ENCODE data around the gene STAT3.

The STAT3 gene

DNA sequence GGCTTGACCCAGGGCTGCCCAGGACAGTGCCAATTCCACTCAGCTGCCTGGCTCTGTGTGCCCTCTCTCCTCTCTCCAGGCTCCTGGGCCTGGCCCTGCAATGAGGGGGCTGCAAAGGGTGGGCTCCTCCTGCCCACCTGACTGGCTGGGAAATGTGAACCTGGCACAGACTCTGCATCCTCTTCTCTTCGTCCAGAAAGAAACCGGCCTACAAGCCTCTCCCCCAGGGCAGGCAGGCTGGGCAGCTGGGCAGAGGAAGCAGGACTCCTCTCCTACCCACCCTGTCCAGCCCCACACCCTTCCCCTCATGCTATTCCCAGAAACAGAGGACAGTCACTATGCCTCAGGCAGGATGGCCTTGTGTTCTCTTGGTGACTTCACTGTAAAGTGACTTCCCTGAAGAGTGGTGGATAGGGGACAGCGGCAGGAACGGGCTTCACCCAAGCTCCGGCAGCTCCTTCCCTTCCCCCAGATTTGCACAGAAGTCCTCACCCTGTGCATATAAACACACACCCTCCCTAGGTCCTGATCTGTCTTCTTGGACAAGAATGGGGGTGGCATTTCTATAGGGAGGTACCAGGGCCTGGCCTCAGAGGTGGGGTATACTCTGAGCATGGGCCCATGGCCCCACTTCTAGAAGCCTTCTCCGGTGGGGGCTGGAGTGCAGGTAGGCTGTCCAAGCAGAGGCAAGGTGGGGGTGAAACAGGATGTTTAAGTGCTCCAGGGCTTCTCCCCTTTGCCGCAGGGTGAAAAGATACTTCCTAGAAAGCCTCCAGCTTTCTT is 104.8 kb downstream of the STAT3 start:
- ATAC-seq = no peak
- TF ChIP-seq, protein P1, sequence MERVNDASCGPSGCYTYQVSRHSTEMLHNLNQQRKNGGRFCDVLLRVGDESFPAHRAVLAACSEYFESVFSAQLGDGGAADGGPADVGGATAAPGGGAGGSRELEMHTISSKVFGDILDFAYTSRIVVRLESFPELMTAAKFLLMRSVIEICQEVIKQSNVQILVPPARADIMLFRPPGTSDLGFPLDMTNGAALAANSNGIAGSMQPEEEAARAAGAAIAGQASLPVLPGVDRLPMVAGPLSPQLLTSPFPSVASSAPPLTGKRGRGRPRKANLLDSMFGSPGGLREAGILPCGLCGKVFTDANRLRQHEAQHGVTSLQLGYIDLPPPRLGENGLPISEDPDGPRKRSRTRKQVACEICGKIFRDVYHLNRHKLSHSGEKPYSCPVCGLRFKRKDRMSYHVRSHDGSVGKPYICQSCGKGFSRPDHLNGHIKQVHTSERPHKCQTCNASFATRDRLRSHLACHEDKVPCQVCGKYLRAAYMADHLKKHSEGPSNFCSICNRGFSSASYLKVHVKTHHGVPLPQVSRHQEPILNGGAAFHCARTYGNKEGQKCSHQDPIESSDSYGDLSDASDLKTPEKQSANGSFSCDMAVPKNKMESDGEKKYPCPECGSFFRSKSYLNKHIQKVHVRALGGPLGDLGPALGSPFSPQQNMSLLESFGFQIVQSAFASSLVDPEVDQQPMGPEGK (CRISPR knock-in tag; IDR thresholded peaks at IDR 0.05; ENCODE audit: borderline replicate concordance) = no peak
- TF ChIP-seq ZNF565 (CRISPR knock-in tag; conservative IDR thresholded peaks at IDR 0.05; ENCODE audit: low read depth) = no peak
- TF ChIP-seq ZFP3 (CRISPR knock-in tag; IDR thresholded peaks at IDR 0.05) = no peak
- TF ChIP-seq ESRRG (CRISPR knock-in tag; IDR thresholded peaks at IDR 0.05) = no peak
- no peak for TF ChIP-seq RARB (CRISPR knock-in tag; IDR thresholded peaks at IDR 0.05)
- TF ChIP-seq PPARA (CRISPR knock-in tag; IDR thresholded peaks at IDR 0.05; ENCODE audit: borderline replicate concordance) = no peak
- TF ChIP-seq, protein P2, sequence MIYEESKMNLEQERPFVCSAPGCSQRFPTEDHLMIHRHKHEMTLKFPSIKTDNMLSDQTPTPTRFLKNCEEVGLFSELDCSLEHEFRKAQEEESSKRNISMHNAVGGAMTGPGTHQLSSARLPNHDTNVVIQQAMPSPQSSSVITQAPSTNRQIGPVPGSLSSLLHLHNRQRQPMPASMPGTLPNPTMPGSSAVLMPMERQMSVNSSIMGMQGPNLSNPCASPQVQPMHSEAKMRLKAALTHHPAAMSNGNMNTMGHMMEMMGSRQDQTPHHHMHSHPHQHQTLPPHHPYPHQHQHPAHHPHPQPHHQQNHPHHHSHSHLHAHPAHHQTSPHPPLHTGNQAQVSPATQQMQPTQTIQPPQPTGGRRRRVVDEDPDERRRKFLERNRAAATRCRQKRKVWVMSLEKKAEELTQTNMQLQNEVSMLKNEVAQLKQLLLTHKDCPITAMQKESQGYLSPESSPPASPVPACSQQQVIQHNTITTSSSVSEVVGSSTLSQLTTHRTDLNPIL (CRISPR knock-in tag; IDR thresholded peaks at IDR 0.05; ENCODE audit: low read depth) = no peak
- no peak for TF ChIP-seq SNAI2 (CRISPR knock-in tag; IDR thresholded peaks at IDR 0.05)
- no peak for TF ChIP-seq ISL1 (CRISPR knock-in tag; IDR thresholded peaks at IDR 0.05)

DNA sequence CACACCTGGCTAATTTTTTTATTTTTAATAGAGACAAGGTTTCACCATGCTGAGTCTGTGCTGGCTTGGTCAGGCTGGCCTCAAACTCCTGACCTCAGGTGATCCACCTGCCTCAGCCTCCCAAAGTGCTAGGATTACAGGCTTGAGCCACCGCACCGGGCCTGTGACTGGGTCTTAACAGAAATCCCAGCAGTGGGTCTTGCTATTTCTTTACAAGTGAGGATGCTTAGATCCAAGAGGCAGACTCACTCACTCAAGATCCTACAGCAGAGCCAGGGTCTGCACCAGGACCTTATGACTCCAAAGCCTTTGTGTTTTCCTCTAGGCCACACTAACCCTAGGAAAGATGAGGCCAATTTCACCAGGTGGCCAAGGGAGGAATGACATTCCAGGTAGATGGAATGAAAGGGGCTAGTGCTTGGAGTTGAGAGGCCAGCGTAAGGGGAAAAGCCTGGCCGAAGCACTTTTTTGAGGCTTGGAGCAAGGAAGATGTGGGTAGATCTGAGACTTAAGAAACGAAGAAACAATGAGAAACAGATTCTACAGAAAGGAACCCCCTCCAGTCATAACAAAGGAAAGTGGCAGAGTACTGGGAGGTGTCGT is 105.7 kb downstream of the STAT3 start:
- no peak for TF ChIP-seq ARNTL (CRISPR knock-in tag; IDR thresholded peaks at IDR 0.05; ENCODE audit: borderline replicate concordance, low read depth)
- no peak for TF ChIP-seq TOX (CRISPR knock-in tag; IDR thresholded peaks at IDR 0.05; ENCODE audit: borderline replicate concordance)
- no peak for TF ChIP-seq ISL1 (CRISPR knock-in tag; IDR thresholded peaks at IDR 0.05)
- no peak for TF ChIP-seq GLIS3 (CRISPR knock-in tag; IDR thresholded peaks at IDR 0.05)
- no peak for TF ChIP-seq PPARA (CRISPR knock-in tag; IDR thresholded peaks at IDR 0.05; ENCODE audit: borderline replicate concordance)
- TF ChIP-seq TCF4 (CRISPR knock-in tag; IDR thresholded peaks at IDR 0.05; ENCODE audit: borderline replicate concordance) = no peak
- no peak for TF ChIP-seq ZFP30 (CRISPR knock-in tag; IDR thresholded peaks at IDR 0.05)
- TF ChIP-seq, protein P3, sequence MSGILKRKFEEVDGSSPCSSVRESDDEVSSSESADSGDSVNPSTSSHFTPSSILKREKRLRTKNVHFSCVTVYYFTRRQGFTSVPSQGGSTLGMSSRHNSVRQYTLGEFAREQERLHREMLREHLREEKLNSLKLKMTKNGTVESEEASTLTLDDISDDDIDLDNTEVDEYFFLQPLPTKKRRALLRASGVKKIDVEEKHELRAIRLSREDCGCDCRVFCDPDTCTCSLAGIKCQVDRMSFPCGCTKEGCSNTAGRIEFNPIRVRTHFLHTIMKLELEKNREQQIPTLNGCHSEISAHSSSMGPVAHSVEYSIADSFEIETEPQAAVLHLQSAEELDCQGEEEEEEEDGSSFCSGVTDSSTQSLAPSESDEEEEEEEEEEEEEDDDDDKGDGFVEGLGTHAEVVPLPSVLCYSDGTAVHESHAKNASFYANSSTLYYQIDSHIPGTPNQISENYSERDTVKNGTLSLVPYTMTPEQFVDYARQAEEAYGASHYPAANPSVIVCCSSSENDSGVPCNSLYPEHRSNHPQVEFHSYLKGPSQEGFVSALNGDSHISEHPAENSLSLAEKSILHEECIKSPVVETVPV (CRISPR knock-in tag; IDR thresholded peaks at IDR 0.05) = no peak
- no peak for ATAC-seq

DNA sequence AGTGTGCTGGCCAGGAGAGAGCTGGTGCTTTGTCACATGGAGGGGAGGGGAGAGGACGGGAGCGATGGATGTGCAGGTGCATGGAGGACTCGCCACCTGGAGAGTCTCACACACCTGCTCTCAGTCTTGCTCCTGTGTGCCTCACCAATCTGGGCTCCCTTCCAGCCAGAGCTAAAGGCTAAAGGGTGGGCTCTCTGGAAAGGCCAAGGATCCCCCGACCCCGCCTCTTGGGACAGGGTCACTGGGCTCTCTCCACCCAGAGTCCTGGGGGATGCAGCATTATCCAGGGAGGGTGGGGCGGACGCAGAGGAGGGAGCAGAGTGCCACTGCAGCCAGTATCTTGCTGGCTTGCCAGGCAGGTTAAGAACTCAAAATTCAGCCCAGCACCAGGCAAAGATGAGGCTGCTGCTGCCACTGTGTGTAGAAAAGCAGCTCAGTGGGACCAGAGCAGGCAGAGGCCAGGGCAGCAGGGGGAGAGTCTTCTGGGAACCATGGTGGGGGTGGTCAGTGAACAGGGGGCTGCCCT is 106.6 kb downstream of the STAT3 start:
- ATAC-seq = no peak
- TF ChIP-seq SNAI2 (CRISPR knock-in tag; IDR thresholded peaks at IDR 0.05) = no peak
- TF ChIP-seq, protein P4, sequence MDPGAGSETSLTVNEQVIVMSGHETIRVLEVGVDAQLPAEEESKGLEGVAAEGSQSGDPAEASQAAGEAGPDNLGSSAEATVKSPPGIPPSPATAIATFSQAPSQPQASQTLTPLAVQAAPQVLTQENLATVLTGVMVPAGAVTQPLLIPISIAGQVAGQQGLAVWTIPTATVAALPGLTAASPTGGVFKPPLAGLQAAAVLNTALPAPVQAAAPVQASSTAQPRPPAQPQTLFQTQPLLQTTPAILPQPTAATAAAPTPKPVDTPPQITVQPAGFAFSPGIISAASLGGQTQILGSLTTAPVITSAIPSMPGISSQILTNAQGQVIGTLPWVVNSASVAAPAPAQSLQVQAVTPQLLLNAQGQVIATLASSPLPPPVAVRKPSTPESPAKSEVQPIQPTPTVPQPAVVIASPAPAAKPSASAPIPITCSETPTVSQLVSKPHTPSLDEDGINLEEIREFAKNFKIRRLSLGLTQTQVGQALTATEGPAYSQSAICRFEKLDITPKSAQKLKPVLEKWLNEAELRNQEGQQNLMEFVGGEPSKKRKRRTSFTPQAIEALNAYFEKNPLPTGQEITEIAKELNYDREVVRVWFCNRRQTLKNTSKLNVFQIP (CRISPR knock-in tag; IDR thresholded peaks at IDR 0.05; ENCODE audit: borderline replicate concordance, low read depth) = no peak
- TF ChIP-seq TCF4 (CRISPR knock-in tag; IDR thresholded peaks at IDR 0.05; ENCODE audit: borderline replicate concordance) = no peak
- TF ChIP-seq ISL1 (CRISPR knock-in tag; IDR thresholded peaks at IDR 0.05) = no peak
- TF ChIP-seq ESRRG (CRISPR knock-in tag; IDR thresholded peaks at IDR 0.05) = no peak
- TF ChIP-seq, protein P3 (CRISPR knock-in tag; IDR thresholded peaks at IDR 0.05) = no peak
- no peak for TF ChIP-seq BACH2 (CRISPR knock-in tag; IDR thresholded peaks at IDR 0.05; ENCODE audit: borderline replicate concordance)
- TF ChIP-seq ZFP3 (CRISPR knock-in tag; IDR thresholded peaks at IDR 0.05) = no peak
- no peak for TF ChIP-seq ZFP30 (CRISPR knock-in tag; IDR thresholded peaks at IDR 0.05)
- TF ChIP-seq RARB (CRISPR knock-in tag; IDR thresholded peaks at IDR 0.05) = no peak
- TF ChIP-seq PPARA (CRISPR knock-in tag; IDR thresholded peaks at IDR 0.05; ENCODE audit: borderline replicate concordance) = no peak
- no peak for TF ChIP-seq GLIS3 (CRISPR knock-in tag; IDR thresholded peaks at IDR 0.05)
- no peak for TF ChIP-seq CSDC2 (CRISPR knock-in tag; IDR thresholded peaks at IDR 0.05)
- TF ChIP-seq, protein P1 (CRISPR knock-in tag; IDR thresholded peaks at IDR 0.05; ENCODE audit: borderline replicate concordance) = no peak
- TF ChIP-seq, protein P2 (CRISPR knock-in tag; IDR thresholded peaks at IDR 0.05; ENCODE audit: low read depth) = no peak
- no peak for TF ChIP-seq ARNTL (CRISPR knock-in tag; IDR thresholded peaks at IDR 0.05; ENCODE audit: borderline replicate concordance, low read depth)
- TF ChIP-seq, protein P5, sequence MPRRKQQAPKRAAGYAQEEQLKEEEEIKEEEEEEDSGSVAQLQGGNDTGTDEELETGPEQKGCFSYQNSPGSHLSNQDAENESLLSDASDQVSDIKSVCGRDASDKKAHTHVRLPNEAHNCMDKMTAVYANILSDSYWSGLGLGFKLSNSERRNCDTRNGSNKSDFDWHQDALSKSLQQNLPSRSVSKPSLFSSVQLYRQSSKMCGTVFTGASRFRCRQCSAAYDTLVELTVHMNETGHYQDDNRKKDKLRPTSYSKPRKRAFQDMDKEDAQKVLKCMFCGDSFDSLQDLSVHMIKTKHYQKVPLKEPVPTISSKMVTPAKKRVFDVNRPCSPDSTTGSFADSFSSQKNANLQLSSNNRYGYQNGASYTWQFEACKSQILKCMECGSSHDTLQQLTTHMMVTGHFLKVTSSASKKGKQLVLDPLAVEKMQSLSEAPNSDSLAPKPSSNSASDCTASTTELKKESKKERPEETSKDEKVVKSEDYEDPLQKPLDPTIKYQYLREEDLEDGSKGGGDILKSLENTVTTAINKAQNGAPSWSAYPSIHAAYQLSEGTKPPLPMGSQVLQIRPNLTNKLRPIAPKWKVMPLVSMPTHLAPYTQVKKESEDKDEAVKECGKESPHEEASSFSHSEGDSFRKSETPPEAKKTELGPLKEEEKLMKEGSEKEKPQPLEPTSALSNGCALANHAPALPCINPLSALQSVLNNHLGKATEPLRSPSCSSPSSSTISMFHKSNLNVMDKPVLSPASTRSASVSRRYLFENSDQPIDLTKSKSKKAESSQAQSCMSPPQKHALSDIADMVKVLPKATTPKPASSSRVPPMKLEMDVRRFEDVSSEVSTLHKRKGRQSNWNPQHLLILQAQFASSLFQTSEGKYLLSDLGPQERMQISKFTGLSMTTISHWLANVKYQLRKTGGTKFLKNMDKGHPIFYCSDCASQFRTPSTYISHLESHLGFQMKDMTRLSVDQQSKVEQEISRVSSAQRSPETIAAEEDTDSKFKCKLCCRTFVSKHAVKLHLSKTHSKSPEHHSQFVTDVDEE (CRISPR knock-in tag; IDR thresholded peaks at IDR 0.05) = no peak

Measured in SK-N-SH treated with all-trans-retinoic acid at 6 μM for 48 hours (cell line).